Activated CD8-positive, alpha-beta memory T cell treated with anti-CD3 and anti-CD28 coated beads, Interleukin-2, amount 50 U/mL, for 4 hours (primary cell): ENCODE measurements around the gene FBXO11.

ENCODE experiments used
- DNase-seq: peaks from one replicate; pipeline ENCODE4 v3.0.0-alpha.2; 2020

Gene FBXO11

DNA sequence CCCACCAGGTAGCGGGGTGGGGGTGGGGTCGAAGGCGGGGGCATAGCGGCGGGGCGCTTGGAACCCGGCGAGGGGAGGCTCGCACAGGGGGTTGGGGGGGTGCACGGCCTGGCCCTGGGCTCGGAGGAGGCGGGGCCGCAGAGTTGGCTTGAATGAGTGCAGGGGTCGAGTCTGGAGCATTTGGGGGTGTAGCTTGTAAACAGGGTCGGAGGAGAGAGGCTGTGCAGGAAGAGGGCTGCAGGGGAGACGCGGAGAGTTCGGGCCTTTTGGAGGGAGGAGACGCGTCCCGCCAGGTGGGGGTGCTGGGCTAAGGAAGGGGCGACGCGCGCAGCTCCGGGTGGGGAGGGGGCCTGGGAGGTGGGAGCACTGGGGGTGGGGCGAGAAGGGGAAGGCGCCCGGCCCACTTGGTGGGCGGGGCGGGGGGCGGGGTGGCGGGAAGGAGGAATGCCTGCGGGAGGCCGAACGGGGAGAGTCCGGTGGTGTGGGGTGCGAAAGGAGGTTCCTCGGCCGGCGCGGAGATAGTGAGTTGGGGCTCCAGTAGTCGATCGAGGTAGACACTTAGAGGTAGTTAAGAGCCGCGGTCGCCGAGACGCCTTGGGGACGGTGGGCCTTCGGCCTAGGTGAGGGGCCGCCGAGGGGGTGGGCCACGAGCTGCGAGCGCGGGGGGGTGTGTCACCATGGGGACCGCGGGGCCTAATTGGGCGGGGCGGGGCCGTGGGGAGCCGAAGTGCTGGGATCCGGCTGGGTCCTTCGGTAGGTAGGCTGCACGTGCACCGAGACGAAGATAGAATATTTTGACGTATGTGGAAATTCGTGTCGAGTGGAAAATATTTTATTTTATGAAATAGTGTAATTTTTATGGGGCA, 122.6 kb downstream of the FBXO11 start:
- peak; percentile 68 for DNase-seq

DNA sequence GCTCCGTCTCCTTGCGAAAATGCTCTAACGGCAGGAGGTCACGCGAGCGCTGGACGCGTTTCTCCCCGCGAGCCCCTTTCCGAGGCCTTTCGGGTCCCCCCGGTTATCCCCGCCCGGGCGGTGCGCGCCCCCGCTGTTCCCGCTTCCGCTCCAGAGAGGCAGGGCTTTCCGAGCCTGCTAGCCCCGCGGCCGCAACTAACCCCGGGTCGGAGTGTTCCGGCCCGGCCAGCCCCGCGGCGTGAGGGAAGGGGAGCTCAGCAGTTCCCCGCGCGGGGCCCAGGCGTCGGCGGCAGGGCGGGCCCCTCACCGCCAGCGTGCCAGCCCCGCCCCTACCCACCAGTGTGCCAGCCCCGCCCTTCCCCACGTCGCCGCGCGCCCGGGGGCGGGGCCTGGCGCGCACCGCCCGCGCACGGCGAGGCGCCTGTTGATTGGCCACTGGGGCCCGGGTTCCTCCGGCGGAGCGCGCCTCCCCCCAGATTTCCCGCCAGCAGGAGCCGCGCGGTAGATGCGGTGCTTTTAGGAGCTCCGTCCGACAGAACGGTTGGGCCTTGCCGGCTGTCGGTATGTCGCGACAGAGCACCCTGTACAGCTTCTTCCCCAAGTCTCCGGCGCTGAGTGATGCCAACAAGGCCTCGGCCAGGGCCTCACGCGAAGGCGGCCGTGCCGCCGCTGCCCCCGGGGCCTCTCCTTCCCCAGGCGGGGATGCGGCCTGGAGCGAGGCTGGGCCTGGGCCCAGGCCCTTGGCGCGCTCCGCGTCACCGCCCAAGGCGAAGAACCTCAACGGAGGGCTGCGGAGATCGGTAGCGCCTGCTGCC, 123.4 kb downstream of the FBXO11 start, which contains the start of gene MSH6:
MSH6 (plus strand) TSS at position 475 of the 815 bp plus-strand sequence; CDS start at position 564, 89 bp downstream.
- DNase-seq = peak; percentile 88

DNA sequence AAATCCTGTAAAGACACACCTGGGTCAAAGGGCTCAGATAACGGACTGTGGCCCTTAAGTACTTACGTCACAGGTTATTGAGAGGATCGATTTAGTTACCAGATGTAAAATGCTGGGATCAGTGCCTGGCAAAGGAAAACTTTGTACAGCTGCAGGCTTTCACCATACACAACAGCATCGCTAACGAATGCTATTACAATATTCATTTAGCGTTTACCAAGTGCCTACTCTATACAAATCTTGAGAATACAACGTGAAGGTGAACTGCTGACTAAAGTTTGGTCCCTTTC, 124.0 kb downstream of the FBXO11 start:
- no peak for DNase-seq

DNA sequence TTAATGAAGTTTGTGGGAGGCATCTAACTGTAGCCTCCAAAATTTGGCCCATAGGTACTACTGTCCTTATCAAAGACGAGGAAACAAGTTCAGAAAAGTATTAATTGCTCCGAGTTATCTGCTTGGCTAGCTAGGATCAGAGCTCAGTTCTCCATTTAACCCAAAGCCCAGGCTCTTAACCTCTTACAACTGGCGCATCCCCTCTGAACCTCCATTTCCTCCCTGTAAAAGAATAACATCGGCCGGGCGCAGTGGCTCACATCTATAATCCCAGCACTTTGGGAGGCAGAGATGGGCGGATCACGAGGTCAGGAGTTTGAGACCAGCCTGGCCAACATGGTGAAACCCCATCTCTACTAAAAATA, 126.9 kb downstream of the FBXO11 start:
- DNase-seq = no peak

DNA sequence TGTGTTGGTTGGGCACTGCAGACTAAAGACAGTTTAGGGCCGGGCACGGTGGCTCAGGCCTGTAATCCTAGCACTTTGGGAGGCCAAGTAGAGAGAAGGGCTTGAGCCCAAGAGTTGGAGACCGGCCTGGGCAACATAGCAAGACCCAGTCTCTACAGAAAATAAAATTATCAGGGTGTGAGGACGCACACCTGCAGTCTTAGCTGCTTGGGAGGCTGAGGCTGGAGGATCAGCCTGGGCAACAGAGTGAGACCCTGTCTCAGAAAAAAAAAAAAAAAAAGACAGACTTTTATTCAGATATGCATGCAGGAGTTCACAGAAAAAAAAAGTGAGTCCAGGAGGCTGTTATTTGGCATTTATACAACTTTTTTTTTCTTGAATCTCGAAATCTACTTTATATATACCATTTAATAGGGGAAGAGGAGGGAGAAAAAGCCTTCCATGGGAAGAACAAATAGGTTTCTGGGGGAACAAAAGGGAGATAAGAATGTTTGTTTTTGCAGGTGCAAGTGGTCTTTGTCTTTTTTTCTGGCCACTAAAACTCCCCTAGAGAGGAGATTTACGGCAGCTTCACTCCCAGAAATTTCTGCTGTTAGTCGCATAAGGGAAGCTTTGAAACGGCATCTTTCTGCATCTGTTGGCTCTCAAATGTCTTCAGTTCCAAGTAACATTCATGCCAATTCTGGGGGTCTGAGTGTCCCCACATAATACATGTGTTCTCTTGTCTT, 127.4 kb downstream of the FBXO11 start:
- DNase-seq = no peak

DNA sequence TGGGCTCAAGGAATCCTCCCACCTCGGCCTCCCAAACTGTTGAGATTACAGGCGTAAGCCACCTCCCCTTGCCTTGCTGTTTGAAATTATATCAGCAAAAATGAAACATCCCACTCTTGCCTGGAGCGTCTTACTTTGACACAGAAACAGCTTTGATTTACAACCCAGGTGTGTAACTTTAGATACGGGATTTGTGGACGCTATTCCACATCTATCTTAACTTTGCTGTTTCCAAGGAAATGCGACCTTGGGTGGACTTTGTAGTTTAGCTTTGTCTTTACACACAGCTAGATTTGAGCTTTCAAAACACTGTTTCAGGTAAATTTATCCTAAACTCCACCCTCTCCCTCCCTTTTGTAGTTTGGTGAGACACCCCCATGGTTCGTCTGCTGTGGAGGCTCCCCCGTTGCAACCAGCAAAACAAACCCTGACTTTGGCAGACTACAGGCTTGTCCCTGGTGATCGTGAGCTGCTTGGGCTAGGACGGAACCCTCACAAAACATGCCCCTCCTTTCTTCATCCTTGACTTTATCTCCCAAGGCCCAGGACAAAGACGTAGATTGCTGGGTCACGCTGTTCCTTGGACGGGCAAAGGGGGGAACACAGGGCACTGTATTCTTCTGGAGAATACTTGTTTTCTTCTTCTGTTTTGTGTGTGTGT, 128.9 kb downstream of the FBXO11 start:
- no peak for DNase-seq

DNA sequence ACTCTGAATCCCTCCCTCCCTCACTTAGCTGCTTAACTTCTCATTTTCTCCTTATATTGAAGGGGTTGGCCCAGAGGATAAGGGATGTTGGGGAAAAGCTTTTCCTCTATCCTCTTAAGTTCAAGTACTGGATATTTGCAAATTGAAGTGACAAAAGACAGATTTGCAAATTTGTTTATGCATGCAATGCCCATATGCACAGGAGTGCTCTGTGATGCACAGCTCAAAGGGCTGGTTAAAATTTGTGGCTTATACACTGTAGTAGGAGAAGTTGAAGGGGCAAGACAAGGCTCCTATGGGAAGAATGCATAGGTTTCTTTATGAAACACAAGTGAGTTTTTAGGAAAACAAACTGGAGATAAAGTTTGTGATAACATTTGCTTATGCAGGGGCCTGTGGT, 131.7 kb downstream of the FBXO11 start:
- DNase-seq = no peak

DNA sequence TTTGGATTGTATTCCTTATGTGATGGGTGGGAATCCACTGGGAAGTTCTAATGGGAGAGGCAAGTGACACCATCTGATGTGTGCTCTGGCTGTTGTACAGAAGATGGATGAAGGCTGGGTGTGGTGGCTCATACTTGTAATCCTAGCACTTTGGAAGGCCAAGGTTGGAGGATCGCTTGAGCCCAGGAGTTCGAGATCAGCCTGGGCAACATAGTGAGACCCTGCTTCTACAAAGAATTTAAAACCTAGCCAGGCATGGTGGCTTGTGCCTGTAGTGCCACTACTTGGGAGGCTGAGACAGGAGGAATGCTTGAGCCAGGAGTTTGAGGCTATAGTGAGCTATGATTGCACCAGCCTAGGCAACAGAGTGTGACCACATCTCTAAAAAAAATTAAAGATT, 134.0 kb downstream of the FBXO11 start:
- no peak for DNase-seq

DNA sequence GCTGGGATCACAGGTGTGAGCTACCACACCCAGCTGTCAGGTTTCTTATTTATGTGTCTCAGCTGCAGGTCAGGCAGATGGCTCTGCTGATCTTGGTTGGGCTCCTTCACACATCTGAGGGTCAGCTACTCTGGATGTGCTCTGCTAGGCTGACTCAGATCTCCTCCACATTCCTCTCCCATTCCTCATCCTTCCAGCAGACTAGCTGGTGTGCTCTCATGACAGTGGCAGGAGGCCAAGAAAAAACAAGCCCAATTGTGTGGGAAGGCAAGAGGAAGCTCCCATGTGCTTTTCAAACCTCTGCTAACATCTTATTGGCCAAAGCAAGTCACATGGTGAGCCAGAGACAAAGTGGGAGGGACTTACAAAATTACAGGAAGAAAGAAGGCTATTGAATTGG, 135.1 kb downstream of the FBXO11 start:
- DNase-seq = no peak

DNA sequence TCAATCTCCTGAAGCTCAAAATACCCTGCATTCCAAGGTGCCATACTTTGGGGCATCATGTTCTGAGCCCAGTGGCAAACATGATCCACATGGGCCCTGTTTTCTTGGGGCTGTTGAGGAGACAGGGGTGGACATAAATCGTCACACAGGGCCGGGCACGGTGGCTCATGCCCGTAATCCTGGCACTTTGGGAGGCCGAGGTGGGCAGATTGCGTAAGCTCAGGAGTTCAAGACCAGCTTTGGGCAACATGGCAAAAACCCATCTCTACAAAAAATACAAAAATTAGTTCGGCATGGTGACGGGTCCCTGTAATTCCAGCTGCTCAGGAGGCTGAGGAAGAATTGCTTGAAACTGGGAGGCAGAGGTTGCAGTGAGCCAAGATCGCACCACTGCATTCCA, 137.0 kb downstream of the FBXO11 start:
- no peak for DNase-seq

DNA sequence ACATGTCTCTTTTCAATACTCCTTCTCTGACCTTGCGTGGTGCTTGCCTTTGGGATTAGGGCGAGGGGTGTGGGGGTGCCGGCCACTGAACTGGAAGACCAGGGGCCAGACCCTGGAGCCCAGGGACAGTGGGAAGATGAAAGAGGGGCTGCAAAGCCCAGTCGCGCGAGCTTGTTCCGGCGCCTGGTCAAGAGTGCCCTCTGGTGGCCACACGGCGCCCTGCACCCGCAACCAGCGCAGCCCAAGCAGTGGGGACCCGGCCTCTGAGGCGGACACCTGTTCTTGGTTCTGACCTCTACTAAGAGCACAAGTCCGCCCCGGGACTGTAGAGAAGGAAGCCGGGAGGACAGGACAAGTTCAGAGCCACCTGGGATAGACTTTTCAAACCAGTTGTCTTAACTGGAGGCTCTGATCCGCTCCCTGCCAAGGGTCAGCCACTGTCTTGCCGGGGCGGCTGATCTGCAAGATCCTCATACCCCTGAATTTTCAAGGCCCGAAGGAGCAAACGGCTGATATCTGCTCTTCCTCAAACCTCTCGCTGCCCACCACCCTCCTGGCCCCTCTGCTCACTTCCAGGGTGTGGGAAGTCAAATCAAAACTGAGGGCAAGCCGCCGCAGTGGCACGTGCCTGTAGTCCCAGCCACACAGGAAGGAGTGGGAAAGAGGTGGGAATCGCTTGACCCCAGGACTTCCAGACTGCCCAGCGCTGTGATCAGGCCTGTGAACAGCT, 138.3 kb downstream of the FBXO11 start:
- peak; percentile 75 for DNase-seq

DNA sequence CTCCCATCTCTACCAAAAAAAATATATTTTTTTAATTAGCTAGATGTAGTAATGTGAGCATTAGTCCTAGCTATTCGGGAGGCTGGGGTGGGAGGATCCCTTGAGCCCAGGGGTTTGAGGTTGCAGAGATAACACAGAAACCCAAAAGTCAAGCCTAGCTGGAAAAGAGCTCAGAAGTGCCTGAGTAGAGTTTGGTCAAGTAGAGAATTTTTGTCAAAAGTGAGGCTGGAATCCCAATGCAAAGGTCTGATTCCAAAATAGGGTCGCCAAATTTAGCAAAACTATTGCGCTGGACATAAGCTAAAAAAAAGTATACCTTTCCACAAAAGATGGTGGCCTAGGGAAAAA, 138.8 kb downstream of the FBXO11 start:
- DNase-seq = no peak

DNA sequence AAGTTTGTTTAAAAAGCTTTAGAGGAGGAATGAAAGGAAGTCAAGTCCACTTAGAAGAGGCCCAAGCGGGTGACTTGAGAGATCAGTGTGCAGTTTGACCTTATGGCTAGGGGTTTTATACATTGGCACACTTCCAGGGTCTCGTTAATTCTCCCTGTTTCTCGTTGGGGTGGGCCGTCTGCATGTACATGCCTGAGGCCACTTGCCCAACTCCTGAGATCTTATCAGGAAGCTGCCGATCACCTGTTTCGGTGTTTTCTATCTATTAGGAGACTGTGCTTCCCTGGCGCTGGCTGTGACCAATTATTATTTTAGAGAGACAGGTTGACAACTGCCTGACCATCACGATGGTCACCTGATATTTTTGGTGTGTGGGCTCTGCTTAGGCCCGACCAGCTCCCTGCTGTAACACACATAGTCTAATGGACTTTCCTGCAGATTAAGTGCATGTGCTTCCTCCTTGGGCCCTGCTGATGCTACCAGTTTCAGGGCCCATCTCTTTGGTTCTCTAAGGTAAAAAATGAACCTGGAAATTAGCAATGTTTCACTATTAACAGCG, 154.4 kb downstream of the FBXO11 start:
- no peak for DNase-seq

DNA sequence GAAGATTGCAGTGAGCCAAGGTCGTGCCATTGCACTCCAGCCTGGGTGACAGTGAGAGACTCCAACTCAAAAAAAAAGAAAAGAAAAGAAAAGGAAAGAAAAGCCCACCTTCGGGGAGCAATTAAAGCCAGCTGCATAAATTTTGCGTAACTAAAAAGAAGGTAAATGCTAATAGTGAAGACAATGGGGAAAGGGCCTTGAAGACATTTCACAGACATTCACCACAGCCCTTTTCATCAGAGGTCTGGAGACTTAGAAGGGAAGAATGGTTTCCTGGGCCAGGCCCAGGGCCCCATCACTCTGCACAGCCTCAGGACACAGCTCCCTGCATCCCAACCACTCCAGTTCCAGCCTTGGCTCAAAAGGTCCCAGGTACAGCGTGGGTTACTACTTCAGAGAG, 158.4 kb downstream of the FBXO11 start:
- DNase-seq = no peak

DNA sequence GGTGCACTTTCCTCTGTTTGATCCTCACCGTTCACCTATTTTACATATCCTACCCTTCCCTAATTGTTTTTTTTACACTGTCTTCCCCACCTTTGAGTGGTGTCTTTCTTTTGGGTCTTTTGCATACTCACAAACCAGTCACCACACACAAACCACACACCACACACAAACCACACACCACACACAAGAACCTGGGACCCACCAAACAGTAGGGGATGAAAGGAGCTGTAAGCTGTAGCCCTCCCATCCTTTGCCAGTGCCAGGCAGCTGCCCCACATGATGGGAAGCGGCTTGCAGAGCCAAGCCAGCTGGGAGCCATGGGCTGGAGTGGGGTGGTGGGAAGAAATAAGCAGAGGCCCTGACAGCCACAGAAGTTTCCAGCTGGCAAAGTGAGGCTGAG, 162.2 kb downstream of the FBXO11 start:
- DNase-seq = no peak

DNA sequence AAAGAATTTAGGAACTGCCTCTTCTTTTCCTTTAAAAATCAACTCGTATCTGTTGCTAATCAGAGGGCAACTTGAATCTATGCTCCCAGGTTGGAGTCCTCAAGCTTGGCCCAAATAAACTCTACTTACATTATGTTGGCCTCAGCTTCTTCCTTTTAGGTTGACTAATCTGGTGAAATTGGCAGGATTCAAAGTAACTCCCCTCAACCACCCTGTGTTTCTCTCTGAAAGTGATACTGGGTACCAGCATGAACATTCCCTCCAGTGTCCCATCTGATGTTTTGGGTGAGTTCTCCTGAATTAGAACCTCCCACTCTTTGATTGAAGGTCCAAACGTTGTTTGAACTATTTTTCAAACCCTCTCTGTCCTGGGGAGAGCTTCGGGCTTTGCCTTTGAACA, 164.7 kb downstream of the FBXO11 start:
- DNase-seq = no peak

DNA sequence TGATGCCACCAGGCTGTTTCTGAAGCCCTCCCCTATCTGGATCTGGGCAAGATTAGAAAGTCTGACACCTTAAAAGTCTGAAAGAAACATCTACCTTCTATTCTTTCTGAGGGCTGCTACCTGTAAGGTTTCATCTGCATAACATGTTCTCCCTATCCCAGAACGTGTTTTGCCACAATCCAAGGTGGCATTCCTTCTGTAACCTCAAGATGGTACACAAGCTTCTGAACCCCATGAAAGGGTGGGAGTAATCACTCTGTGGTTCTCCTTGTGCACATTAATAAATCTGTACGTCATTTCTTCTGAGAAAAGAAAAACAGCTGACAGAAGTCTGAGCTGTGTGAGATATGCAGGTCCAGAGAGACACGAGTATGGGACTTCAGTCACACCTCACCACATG, 165.2 kb downstream of the FBXO11 start:
- no peak for DNase-seq
